HG03457 (cell line): ENCODE measurements around the gene LIN28A.

Experiments used
- ATAC-seq: cut with Tn5 transposase; IDR thresholded peaks from one replicate; pipeline ENCODE4 v1.9.1; 2021; ENCODE audit warnings: moderate number of reproducible peaks; ENCODE audit not compliant: unreplicated experiment

The LIN28A gene

DNA sequence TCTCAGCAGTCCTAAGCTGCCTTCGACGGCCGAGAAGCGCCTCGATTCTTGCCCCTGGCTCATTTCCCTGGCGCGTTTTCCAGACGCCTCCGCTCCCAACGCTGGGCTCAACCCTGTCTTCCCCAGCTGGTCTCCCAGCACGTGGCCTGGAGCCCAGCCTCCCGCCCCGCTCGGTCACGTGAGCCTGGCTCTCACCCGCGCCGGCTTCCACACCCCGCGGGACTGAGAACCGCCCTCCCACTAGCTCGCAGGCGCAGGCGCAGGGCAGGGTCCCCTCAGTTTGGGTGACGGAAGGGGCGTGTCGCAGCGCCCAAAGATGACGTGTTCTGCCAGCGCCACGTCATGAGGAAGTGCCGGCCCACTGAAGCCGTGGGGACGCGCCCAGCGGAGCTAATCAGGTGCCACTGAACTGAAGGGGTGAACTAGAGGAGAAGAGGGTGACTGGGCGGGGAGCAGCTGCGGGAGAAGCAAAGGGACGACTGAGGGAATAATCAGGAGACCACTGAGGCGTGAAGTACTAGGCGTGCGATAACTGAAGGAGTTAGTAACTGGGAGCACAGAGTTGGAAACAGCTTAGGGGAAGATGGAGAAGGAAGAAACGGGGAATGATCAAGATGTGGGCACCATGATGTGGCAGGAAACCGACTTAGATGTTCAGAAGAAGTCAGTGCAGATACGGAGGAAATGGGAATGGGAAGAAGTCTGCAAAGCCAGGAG, 21.5 kb downstream of the LIN28A start, which contains the start of gene DHDDS:
DHDDS (plus strand) TSS at position 343 of the 717 bp plus-strand sequence. CDS start 625 bp downstream, outside the sequence.
- ATAC-seq, result peak; percentile 88

DNA sequence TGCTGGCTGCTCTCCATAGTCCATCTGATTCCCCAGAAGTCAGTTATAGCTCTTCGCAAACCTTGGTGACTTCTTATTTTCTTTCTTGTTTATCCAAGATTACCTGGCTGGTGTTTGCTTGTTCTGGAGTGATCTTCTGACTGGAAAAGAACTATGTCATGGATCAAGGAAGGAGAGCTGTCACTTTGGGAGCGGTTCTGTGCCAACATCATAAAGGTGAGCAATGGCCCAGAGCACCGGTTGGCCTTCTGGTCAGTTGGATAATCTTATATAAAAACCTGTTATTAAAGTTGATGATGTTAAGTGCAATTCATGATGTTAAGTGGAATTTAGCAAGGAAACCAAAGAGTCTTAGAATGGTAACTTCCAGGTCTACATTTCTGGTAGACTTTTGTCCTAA, 22.2 kb downstream of the LIN28A start:
- ATAC-seq, result no peak

DNA sequence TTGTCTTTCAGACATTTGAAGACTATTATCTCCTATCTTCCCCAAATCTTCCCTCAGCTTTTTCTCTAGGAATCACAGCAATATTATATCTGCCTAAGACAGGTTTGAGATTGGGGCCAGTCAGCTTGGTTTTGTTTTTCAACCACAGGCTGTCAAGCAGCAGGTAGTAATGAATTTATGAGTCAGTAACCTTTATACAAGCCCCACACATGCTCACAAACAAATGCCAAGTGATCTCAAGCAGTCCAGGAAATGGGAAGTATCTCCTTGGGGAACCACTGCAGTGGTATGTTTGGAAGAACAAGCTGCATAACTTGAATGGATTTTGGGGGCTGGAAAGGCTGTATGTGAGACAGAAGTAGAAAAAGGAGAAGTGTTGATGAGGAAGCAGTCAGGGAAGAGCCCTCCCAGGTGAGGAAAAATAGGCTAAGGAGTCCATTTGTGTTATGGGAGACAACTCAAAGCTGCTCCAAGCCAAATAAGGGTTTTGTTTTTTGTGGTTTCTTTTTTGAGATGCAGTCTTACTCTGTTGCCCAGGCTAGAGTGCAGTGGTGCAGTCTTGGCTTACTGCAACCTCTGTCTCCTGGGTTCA, 23.6 kb downstream of the LIN28A start:
- no peak for ATAC-seq

DNA sequence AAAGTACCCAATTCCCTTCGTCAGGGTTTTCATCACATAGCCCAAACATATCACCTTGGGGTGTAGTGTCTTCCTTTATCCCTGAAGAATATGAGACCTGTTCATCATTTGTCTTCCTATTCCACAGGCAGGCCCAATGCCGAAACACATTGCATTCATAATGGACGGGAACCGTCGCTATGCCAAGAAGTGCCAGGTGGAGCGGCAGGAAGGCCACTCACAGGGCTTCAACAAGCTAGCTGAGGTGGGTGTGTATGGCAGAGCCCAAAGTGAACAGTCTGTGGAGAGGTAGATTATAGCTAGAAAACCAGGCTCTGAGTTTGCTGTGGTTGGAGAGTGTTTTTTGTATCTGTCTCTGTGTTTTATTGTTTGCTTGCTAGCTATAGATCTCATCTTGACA, 27.4 kb downstream of the LIN28A start:
- ATAC-seq, result no peak

DNA sequence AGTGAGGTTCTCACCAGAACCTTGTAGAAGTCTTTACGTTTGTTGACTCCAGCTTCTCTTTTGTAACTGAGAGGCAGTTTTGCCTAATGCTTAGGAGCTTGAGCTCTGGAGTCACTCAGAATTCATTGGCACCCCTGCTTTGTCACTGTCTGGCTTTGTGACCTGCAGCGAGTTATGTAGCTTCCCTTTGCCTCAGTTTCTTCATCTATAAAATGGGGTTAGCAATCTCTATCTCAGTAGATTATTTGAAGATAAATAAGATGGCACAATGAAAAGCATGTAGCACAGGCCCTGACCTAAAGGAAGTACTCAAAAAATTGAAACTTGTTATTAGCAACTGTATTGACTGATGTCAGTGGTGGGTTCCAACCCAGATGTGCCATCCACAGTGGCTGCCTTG, 29.6 kb downstream of the LIN28A start:
- ATAC-seq, result no peak

DNA sequence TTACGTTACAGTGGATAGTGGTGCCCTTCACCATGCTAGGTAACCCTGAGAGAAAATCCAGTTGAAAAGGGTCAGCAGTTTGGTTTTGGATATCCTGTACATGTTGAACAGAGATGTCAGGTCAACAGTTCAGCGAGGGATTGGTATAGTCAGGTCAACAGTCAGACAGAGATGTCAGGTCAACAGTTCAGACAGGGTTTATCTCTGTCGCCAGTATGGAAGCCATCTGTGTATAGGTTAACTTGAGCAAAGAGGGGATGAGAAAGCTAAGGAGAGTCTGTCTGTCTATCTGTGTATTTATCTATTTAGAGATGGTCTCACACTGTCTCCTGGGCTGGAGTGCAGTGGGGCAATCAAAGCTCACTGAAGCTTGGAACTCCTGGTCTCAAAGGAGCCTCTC, 39.3 kb downstream of the LIN28A start:
- no peak for ATAC-seq

DNA sequence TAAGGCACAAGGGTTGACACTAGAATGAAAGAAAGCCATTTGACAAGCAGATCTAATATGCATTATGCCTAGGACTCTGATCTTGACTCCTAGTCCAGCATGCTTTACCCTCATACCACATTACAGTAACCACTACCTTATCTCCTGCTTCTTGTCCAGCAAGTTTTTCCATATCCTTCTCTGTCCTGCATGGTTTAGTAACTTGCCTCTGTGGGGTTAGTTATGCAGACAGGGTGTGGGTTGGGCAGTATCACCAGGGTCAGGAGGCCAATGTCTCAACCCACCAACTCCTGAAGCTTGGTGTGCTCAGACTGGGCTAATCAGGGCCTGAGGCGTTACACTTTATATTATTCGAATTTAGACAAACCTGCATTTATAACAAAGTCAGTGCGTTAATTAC, 40.3 kb downstream of the LIN28A start:
- ATAC-seq, result no peak

DNA sequence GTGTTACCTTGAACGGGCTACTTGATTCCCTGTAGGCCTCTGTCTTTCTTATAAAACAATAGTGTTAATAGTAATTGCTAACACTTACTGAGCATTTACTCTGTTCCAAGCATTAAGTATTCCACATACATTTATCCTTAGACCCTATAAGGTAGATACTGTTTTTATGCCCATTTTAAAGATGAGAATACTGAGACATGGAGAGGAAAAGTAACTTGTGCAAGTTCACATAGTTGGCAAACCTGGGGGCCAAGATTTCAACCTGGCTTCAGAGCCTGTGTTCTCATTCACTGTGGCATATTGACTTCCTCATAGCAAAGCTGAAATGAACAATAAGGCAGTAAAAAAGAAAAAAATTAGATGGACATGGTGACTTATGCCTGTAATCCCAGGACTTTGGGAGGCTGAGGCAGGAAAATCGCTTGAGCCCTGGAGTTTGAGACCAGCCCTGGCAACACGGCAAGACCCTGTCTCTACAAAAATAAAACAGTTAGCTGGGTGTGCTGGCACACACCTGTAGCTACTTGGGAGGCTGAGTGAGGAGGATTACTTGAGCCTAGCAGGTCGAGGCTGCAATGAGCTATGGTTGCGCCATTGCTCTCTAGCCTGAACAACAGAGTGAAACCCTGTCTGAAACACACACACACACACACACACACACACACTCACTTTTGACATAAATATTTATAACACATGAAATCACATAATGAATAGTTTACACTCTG, 42.0 kb downstream of the LIN28A start:
- ATAC-seq, result no peak

DNA sequence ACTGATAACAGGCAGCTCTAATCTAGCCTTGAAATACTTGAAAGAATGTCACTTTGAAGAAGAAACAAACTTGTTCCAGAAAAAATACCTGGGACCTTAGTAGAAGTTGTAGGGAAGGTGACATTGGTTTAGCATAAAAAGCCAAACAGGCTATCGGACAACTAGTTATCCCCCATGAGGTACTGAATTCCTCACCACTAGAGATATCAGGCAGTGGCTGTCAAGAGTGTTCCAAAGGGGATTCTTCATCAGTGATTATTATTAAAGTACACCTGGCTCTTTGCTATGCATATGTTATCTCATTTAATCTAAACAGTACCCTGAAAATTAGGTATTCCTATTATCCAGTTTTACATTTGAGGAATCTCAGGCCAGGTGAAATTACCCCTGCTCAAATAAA, 48.5 kb downstream of the LIN28A start:
- ATAC-seq, result no peak

DNA sequence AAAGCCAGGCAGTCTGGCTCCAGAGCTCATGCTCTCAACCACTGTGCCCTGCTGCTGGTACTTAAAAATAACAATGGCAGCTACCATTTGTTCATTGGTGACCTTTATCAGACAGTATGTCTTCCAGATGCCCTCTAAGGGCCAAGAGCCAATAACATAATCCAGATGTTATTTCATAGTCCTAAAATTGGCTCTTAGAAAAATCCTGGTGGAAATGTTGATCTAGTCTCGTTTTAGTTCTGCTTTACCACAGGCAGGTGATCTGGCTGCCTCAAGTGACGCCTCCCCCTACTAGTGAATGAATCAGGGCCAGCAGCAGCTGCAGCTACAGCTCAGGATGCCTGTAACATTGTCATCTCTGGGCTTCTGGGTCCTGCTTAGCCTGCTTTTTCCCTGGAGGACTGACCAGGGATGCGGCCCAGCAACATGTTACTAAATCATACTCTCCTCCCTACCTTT, 49.0 kb downstream of the LIN28A start:
- ATAC-seq, result no peak

DNA sequence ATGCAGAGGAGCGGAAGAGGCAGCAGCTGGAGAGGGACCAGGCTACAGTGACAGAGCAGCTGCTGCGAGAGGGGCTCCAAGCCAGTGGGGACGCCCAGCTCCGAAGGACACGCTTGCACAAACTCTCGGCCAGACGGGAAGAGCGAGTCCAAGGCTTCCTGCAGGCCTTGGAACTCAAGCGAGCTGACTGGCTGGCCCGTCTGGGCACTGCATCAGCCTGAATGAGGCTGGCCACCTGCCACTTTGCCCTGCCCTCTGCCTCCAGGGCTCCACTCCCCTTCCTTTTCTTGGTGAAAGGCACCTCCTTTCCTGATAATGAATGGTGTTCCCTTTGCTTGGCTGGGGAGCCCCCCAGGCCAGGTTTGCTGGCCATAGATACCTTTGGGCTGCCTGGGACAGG, 58.3 kb downstream of the LIN28A start:
- no peak for ATAC-seq

DNA sequence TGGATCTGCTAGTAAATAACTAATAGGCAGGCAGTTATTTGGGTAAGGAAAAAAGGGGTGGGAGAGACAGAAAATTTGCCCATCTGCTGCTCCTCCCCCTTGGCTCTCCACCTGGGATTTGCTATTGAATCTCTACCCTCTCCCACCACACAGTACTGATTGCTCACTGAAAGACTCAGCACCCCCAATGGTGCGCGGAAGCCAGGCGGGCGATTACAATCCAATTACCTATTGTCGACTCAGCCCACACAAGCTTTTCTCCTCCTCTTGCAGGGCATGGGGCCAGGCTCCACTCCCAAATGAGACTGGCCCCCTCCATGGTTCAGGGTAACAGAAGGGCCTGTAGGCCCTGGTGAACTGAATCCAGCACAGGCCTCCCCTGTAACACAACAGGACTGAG, 58.9 kb downstream of the LIN28A start:
- no peak for ATAC-seq

DNA sequence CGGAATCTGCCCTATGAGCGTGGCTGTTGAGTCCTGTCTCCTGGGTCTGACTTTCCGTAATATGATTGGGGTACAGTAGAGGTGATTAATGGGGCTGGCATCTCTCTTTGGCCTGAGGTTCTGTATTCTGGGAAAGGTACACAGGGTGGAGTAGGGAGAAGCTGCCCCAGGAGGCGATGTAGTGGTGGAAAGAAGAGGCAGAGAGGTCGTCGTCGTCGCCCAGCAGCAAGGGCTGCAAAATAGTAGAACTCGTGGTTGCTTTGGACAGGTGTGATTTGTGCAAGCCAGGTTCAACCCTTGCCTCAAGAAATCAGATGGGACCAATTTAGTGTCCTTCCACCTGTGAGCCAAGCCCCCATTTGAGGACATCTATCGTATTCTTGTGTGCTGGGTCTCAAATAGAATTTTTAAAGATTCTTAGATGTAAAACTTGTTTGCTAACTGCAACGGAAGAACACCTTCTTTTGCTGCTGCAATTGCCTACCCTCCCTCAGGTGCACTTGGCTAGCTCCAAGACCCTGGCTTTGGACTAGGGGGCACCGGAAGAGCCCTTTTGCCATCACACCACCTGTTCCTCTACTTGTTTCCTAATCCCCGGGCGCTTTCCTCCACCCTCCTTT, 60.4 kb downstream of the LIN28A start:
- no peak for ATAC-seq

DNA sequence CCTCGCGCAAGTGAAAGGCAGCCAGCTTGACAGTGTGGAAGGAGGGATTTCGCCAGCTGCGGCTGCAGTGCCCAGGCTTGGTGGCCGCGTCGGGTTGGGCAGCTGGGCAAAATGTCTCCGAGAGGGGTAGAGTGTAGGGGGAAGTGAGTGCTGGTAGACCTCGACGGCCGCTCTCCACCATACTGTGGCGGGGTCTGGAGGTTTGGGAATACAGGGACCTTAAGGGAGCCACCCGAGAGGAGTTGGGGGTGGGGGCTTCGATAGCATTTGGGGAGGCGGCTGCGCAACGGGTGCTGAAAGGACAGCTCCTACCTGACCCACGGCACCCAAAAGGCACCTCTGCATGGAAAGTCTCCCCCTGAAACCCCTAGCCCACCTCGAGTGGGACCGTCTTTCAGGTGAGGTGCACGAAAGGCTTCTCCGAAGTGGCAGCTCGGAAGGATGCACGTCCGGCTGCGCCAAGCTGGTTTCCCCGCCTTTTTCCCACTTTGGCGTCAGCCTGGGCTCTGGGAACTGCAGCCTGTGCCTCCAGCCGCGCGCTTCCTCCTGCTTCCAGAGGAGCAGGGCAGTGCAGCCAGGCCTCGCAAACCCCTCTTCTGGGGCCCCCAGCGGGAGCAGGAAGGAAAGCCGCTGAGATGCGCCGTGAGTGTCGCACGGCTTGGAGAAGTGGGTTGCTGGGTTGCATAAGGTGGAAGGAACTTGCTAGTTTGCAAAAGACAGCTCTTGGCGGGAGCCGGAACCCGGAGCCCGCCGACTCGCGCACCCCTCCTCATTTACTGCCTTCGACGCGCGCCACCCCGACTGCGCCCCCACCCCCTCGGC, 61.1 kb downstream of the LIN28A start:
- peak; percentile 3 for ATAC-seq

DNA sequence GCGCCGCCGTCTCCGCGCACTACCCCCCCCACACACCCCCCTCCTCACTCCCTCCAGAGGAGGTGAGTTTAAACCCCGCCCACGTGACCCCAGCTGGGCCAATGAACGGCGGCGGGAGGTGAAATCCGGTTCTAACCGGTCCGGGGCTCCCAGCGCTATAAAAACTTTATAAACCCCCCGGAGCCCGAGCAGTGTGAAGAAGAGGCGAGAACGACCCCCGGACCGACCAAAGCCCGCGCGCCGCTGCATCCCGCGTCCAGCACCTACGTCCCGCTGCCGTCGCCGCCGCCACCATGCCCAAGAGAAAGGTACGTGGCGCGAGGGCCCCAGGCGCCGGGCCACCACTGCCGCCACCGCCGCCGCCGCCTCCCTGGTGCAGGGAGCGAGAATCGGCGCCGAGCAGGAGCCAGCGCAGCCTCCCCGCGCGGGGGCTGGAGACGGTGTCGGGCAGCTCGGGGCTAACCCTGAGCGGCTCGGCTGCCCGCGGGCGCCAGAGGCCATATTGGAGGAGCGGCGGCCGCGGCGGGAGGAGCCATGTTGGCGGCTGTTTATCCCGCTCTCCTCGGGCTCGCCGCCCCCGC, 61.8 kb downstream of the LIN28A start, which contains the start of gene HMGN2:
HMGN2 (plus strand) TSS at position 121 of the 581 bp plus-strand sequence; CDS start at position 294, 173 bp downstream.
- ATAC-seq, result peak; percentile 32

DNA sequence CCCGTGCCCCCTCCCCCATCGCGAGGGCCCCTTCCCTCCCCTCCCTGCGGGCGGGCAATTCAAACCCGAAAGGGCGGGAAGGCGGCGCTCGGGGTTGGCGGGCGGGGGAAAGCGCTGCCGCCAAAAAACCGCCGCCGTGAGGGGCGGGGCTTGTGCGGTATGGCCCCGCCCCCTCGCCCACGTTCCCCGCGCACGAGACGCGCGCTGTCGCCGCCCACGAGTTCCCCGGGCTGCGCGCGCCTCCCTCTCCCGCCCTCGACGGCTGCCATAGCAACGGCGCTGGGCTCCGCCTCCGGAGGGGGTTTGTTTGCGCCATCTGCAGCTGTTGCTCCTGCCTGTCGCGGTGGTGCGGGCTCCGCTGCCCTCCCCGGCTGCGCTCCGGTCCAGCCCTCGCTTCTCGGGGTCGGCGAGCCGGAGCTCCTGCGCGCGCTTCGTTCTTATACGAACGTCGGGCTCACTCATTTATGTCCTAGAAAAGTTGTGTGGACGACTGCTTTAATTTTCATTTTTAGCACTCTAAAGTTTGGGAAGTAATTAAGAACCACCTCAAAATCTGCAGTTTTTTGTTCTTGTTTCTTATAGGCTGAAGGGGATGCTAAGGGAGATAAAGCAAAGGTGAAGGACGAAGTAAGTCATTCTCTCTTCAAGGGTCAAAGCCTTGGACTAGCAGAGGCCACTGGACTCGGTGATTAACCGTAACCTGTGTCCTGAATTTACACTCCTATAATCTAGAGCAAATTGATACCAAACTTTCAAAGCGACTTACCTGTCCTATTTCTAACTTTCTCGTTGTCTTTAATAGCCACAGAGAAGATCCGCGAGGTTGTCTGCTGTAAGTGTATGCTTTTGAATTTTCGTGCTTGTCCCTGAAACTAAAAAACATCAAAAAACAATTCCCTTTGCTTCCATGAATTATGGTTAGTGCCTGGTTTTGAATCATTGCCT, 62.6 kb downstream of the LIN28A start:
- ATAC-seq, result peak; percentile 51

DNA sequence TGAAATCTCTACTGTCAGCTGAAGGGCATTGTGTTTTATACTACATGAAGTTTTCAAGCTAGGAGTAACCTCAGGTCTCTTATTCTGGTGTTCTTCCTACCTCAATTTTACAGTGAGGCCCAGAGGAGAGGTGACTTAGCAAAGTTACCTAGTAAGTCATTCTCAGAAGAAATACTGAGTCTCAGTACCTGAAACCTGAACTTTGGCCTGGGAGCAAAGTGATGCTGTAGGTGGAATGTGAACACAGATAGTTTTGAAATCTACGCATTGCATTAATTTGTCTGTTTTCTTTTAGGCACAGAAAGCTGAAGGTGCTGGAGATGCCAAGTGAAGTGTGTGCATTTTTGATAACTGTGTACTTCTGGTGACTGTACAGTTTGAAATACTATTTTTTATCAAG, 64.2 kb downstream of the LIN28A start:
- ATAC-seq, result no peak

DNA sequence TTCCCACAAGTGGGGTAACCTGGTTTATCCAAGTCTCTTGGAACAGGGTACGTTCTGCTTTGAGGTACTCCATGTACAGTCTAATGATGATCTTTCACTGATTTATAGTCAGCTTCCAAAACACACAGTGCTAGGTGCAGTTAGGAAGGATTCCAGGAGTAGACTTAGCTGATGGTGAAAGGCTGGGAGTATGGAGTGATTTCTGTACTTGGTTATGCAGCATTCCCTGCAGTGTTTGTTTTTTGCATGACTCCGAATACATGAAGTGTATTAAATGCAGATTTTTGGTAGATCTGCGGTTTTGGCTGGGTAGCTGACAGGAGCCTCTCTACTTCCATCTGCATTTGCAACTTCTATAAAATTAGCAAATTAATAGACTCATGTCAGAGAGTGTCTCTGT, 65.4 kb downstream of the LIN28A start:
- ATAC-seq, result no peak

DNA sequence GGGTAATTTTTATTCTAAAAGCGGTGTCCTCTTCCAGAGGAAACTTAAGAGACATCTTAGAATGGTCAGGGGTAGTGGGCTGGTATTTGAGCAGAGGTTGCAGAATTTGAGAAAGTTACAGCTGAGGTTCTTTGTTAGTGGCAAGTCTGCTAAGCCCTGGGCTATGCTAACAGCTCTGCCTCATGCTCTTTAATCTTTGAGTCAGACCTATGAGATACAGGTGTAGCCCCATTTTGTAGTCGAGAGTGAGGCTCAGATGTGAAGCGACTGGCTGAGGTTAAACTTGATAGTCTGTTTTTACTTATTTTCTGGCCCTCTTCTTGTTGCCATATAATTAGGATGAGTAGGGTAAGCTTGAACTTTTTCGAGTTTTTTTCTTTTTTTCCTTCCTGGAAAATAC, 66.3 kb downstream of the LIN28A start:
- ATAC-seq, result no peak
